ENCODE results near the gene GJC2.

GJC2 gene

GRCh38 chr1:228142155-228142691, 7.5 kb upstream of the GJC2 start:
- intact Hi-C loops (cut with DNase I), result no loop called here

GRCh38 chr1:228142701-228143136, 7.0 kb upstream of the GJC2 start:
- intact Hi-C loops (cut with DNase I), result no loop called here
- peak in 15 of 42 donors; percentile 7 to 66 (median 48) for DNase-seq

More at GRCh38 chr1:228142155-228142691, 7.5 kb upstream of the GJC2 start:
- peak in 10 of 42 donors; percentile 8 to 53 (median 26) for DNase-seq

- DNase-seq, result peak in 3 of 42 donors; percentile 2 to 40 (median 5)
- intact Hi-C loops (cut with DNase I), result no loop called here
Observed at GRCh38 chr1:228143480-228144192, 6.1 kb upstream of the GJC2 start.

GRCh38 chr1:228144193-228144992, 5.3 kb upstream of the GJC2 start:
- intact Hi-C loops (cut with DNase I), result no loop called here
- peak in 1 of 42 donors; percentile 9 for DNase-seq

GRCh38 chr1:228144993-228145343, 4.8 kb upstream of the GJC2 start:
- intact Hi-C loops (cut with DNase I), result no loop called here
- peak in 1 of 42 donors; percentile 7 for DNase-seq

DNA sequence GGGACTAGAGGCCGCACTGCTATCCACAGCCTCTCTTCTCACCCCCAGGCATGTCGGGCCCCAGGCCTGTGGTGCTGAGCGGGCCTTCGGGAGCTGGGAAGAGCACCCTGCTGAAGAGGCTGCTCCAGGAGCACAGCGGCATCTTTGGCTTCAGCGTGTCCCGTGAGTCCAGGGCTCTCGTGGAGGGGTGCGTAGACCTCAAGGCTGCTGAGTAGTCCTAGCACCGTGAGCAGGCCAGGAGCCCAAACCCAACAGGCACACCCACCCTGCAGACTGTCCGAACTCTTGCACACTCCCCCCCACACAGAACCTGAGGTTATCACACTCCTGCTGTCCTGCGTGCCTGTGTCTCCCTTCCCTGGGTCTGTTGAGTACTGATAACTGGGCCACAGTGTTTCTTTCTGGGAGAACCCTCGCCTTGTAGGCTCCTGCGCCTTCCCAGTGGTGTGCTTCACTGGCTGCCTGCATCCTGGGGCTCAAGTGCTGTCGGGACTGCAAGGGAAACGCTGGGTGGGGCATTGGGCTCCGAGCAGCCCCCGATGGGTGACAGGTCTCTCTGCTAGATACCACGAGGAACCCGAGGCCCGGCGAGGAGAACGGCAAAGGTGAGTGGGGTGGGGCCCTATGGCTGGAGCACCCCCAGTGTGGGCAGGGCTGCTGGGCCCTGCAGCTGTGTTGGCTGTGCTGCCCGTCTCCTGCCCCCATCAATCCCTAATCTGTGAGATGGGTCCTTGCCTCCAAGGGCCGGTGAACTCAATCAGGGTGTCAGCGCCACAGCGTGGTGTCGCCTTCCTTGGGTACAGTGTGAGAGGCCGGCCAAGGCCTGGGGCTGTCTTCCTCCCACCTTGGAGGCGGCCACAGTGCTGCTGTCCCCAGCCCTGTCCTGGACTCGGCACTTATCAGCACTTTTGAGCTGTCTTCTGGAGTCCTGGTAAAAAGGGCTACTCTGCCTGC, 4.0 kb upstream of the GJC2 start:
- DNase-seq, result peak in 1 of 42 donors; percentile 4
- intact Hi-C loops (cut with DNase I), result no loop called here

DNA sequence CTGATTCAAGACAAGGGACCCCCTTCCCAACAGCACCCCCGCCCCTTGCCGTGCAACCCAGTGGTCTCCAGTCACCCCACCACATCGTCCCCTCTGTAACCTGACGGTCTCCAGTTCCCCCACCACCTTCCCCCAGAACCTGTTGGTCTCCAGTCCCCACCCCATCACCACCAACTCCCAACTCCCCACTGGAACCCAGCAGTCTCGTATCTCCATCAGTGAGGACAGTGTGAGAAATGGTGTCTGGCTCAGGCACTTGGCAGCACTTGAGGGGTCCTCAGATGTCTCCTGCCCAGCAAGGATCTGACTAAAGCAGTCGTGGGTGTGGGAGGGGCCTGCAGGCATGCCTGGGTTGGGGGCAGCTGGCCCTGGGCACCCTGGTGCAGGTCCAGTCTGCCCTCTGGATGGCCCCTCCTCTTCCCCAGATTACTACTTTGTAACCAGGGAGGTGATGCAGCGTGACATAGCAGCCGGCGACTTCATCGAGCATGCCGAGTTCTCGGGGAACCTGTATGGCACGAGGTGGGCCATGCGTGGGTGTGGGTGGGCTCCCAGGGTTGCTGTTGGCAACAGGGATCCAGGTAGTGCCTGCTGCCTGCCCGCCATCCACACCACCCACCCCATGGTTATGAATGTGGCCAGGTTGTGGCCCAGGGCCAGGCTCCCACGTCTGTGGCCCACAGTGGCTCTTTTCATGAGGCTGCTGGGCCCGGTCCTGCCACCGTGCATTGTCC, 3.1 kb upstream of the GJC2 start:
- DNase-seq, result peak in 4 of 42 donors; percentile 1 to 15 (median 10)

GRCh38 chr1:228147151-228147693, 2.5 kb upstream of the GJC2 start:
- intact Hi-C loops (cut with DNase I), result no loop called here
- DNase-seq, result peak in 5 of 42 donors; percentile 3 to 27 (median 11)

More for the DNA sequence above, 3.1 kb upstream of the GJC2 start:
- intact Hi-C loops (cut with DNase I), result no loop called here

GRCh38 chr1:228147768-228148167, 2.0 kb upstream of the GJC2 start:
- DNase-seq, result peak in 4 of 42 donors; percentile 2 to 13 (median 8)
- intact Hi-C loops (cut with DNase I), result no loop called here

DNA sequence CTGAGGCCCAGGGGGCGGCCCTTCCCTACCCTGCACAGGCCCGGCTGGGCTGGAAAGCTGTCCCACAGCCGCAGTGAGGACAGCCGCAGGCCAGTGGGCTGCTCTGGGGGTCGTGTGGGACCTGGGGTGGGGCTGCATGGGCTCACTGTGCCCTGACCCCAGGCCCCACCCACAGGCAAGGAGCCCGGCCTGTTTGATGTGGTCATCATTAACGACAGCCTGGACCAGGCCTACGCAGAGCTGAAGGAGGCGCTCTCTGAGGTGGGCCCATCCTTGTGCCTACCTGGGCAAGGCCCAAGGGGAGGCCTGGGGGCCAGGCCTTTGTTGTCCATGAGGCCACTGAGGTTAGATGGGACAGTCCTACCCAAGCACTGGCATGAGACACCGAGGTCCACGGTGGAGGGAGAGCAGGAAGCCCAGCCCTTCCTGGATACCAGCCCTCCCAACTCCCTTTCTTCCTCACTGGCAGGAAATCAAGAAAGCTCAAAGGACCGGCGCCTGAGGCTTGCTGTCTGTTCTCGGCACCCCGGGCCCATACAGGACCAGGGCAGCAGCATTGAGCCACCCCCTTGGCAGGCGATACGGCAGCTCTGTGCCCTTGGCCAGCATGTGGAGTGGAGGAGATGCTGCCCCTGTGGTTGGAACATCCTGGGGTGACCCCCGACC, 1.4 kb upstream of the GJC2 start:
- intact Hi-C loops (cut with DNase I), result no loop called here
- peak in 8 of 42 donors; percentile 6 to 37 (median 19) for DNase-seq

DNA sequence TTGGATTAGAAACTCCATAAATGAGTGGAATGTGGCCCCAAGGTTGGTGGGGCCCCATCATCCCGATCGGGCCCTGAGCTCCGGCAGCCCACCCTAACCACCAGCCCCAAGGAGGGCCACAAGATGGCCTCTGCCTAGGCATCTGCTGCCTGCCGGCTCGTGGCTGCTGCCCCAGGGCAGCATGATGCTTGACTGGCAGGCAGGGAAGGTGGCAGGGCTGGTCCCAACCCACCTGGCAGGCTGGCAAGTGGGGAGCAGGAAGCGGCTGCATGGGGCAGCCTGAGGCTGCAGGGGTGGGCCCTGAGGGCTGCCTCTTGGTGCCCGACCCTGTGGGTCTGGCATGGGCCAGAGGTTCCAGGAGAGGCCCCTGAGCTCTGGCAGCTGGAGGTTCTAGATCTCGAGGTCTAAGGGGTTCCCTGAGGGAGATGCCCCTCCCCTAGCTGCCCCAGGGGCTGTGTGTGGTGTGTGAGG, 760 bp upstream of the GJC2 start:
- intact Hi-C loops (cut with DNase I), result no loop called here
- DNase-seq, result peak in 1 of 42 donors; percentile 12

DNA sequence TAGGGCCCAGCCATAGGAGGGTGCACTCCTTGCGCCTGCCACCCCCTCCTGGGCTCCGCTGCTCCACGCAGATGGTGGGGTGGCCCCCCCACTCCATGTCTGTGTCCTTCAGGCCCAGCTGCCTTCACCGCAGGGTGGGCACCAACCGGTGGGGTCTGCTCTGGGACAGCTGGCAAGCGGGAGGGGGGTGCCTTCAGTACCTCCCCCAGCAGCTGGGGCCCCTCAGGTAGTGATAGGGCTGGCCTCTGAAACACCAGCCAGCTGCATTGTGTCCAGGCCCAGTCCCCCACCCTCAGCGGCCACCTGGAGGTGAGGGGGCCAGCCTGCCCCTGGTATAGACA, 360 bp downstream of the GJC2 start:
- intact Hi-C loops (cut with DNase I), result no loop called here
- DNase-seq, result peak in 14 of 42 donors; percentile 14 to 63 (median 36)

DNA sequence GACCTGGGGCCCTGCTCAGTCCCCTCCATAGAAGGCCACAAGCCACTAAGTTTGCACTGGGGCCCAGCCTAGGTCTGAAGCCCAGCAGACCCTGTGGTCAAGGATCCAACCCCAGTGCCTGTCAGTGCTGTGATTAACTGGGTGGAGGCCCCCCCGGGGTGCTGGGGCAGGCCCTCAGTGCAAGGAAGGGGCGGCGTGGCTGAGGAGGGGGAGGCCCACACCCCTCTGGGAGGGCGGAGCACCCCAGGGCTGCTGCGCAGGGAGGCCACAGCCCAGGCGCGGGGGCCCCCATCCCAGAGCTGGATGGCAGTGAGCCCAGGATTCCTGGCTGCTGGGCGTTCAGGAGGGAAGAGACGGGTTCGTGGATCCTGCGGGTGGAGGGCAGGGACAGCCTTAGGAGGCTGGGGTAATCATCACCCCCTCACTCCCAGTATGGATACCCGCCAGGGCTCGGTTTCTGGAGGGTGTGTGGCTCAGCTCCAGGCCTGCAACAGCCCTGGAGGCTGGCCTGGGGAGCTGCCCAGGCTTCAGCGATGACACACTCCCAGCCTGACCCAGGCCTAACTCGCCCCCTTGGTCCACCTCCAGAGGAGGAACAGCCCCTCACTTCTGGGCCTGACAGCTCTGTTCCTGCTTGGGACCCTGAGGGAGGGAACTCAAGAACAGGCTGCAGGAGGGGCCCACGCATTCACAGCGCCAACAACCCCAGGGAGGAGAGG, 890 bp downstream of the GJC2 start:
- peak in 39 of 42 donors; percentile 33 to 85 (median 70) for DNase-seq
- intact Hi-C loops (cut with DNase I), result no loop called here

DNA sequence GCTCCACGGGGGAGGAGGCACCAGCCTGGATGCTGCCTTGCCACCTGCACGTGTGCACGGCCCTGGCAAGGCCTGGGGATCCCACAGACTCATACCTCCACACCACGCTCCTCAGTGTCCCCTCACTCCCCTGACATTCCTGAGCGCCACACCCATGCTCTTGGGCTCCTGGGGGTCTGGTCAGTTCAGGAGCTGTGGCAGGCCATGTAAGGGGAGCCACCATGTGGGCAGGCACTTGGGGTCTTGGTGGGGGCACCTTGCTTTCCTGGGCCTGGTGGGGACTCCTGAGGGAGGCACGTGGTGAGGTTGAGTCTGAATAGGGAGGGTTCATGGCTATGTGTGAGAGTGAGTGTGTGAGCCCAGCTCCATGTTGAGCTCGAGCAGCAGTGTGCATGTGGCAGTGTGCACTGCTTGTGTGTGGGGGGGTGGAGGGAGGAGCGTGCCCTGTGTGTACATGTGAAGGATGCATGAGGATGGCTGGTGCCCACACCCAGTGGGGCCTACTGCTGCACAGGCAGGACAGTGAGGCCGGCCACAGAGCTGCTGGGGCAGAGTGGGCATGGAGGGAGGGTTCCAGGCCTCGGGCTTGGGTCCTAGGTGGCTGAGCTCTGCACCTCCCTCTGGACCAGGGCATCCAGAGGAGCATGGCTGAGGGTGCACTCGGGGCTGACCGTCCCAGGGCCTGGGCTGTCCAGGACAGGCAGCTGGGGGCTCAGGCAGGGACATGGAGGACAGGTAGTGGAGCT, 1.6 kb downstream of the GJC2 start:
- DNase-seq, result peak in 8 of 42 donors; percentile 6 to 44 (median 18)
- intact Hi-C loops (cut with DNase I), result no loop called here

DNA sequence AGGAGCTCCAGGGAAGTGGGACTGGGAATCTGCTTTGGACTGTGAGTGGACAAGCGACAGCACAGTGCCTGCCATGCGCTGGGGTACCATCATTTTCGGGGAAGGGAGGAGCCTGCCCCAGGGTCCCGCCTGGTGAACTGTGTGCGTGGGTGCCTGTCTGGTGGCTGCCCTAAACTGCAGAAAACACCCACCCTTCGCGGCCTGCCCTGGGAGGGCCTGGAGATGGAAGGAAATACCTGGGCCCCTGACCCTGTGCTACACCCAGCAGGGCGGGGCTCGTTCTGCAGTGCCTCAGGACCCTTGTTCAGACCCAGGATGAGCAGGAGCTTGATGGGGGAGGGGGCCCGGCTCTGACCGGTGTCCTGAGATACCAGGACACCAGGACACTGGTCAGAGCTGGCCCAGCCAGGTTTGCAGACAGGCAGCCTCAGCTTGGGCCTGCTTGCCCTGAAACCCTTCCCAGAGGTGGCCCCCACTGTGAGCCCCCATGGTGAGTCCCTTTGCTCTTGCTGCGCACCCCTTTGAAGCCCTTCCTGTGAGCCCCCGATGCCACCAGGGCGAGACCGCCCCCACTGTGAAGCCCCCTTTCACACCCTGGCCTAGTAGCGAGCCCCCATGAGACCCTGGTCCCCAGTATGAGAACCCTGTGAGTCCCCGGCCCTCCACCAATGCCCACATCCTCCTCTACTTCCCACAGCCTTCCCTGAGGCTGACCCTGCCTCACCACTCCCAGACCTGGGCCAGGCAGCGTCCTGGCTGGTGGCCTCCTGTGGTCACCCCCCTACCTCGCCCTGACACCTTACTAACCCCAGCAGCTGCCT, 2.6 kb downstream of the GJC2 start:
- intact Hi-C loops (cut with DNase I), result no loop called here
- peak in 5 of 42 donors; percentile 4 to 39 (median 16) for DNase-seq
